GM08714 (cell line): ENCODE data around the gene POMZP3.
A peak's percentile ranks its signal among the peaks of the same experiment; 100 is the strongest.
"Not testable (repeated sequence)": the region's sequence is repeated elsewhere in the genome, so short reads cannot be mapped to it uniquely, and the experiment has no call there.

Source experiments
- H3K4me3 ChIP-seq: fragments of 200-500 bp; sonication (Bioruptor generic); 2 replicates; pipeline ENCODE4 v1.5.1; 2014; ENCODE audit warnings: mild to moderate bottlenecking, low read length, inconsistent platforms

The POMZP3 gene

GRCh38 chr7:76626989-76627642 lies at the start of gene POMZP3:
Gene POMZP3, minus strand, starts transcription at chr7:76627279. Its CDS starts 1,215 bp downstream, at chr7:76626064.
- peak within 1 kb of the TSS; percentile 93 for H3K4me3 ChIP-seq

GRCh38 chr7:76675783-76676182 lies 48.7 kb upstream of the POMZP3 start:
- not testable (repeated sequence) for H3K4me3 ChIP-seq

- not testable (repeated sequence) for H3K4me3 ChIP-seq
Observed at GRCh38 chr7:76673346-76673745, 46.3 kb upstream of the POMZP3 start.

- H3K4me3 ChIP-seq = not testable (repeated sequence)
Observed at GRCh38 chr7:76659212-76659611, 32.1 kb upstream of the POMZP3 start.

- H3K4me3 ChIP-seq = not testable (repeated sequence)
Observed at GRCh38 chr7:76656425-76656824, 29.3 kb upstream of the POMZP3 start.

GRCh38 chr7:76642620-76643019 lies 15.5 kb upstream of the POMZP3 start:
- not testable (repeated sequence) for H3K4me3 ChIP-seq

- not testable (repeated sequence) for H3K4me3 ChIP-seq
Observed at GRCh38 chr7:76637061-76637691, 10.1 kb upstream of the POMZP3 start.

GRCh38 chr7:76626581-76626980 lies 498 bp downstream of the POMZP3 start:
- H3K4me3 ChIP-seq = peak overlapping the region; percentile 68

GRCh38 chr7:76619439-76620190 lies 7.5 kb downstream of the POMZP3 start:
- H3K4me3 ChIP-seq = not testable (repeated sequence)

- H3K4me3 ChIP-seq = not testable (repeated sequence)
Observed at GRCh38 chr7:76613783-76614182, 13.3 kb downstream of the POMZP3 start.

- H3K4me3 ChIP-seq = not testable (repeated sequence)
Observed at GRCh38 chr7:76612232-76612631, 14.8 kb downstream of the POMZP3 start.

- H3K4me3 ChIP-seq = not testable (repeated sequence)
Observed at GRCh38 chr7:76609864-76610263, 17.2 kb downstream of the POMZP3 start.

GRCh38 chr7:76608469-76608868 lies 18.6 kb downstream of the POMZP3 start:
- not testable (repeated sequence) for H3K4me3 ChIP-seq

GRCh38 chr7:76606027-76606426 lies 21.1 kb downstream of the POMZP3 start:
- not testable (repeated sequence) for H3K4me3 ChIP-seq

GRCh38 chr7:76600650-76601049 lies 26.4 kb downstream of the POMZP3 start:
- H3K4me3 ChIP-seq = not testable (repeated sequence)

- not testable (repeated sequence) for H3K4me3 ChIP-seq
Observed at GRCh38 chr7:76600116-76600482, 27.0 kb downstream of the POMZP3 start.

GRCh38 chr7:76598590-76599264 lies 28.4 kb downstream of the POMZP3 start:
- not testable (repeated sequence) for H3K4me3 ChIP-seq

GRCh38 chr7:76597288-76597687 lies 29.8 kb downstream of the POMZP3 start:
- not testable (repeated sequence) for H3K4me3 ChIP-seq

- H3K4me3 ChIP-seq = not testable (repeated sequence)
Observed at GRCh38 chr7:76592694-76593093, 34.4 kb downstream of the POMZP3 start.

GRCh38 chr7:76591602-76592304 lies 35.3 kb downstream of the POMZP3 start:
- H3K4me3 ChIP-seq = not testable (repeated sequence)

- H3K4me3 ChIP-seq = not testable (repeated sequence)
Observed at GRCh38 chr7:76591033-76591432, 36.0 kb downstream of the POMZP3 start.
